ENCODE results near the gene APOO. TPM values are rescaled to one million over a fixed set of nuclear protein-coding genes. Genes with fewer than 3 reads are reported as not detected.
A peak's percentile ranks its signal among the peaks of the same experiment; 100 is the strongest.

Gene APOO
- total RNA-seq, 2 experiments from 2014 or later = 28.3 to 33.1 TPM

GRCh38 chrX:23790155-23790497 is 117.6 kb downstream of the APOO start:
- H3K36me3 Mint-ChIP-seq (ENCODE audit: low read depth) = peaks cover 10% of the 10 kb centered on the region
- H3K27me3 Mint-ChIP-seq (ENCODE audit: low read depth) = no peaks in the 10 kb centered on the region
- ATAC-seq = no peak
- peaks cover 10% of the 10 kb centered on the region for H3K4me1 Mint-ChIP-seq (ENCODE audit: low read depth)
- CTCF ChIA-PET = interaction anchor here (2.5 kb wide), 1 partner anchor 112 kb away, joined by 11 read pairs; no protein-coding TSS in a partner anchor
- no peaks in the 10 kb centered on the region for H3K9me3 Mint-ChIP-seq (ENCODE audit: insufficient read depth)
- no peak overlapping the region for H3K4me3 Mint-ChIP-seq
- DNase-seq = no peak
- H3K27ac Mint-ChIP-seq = no peak overlapping the region
- POLR2A ChIA-PET = no interaction called here

- Mint-ChIP-seq H3K27me3 (ENCODE audit: low read depth) (no peaks in the 10 kb centered on the region), H3K4me3 (no peak overlapping the region), H3K36me3 (ENCODE audit: low read depth) (peaks cover 15% of the 10 kb centered on the region), H3K9me3 (ENCODE audit: insufficient read depth) (no peaks in the 10 kb centered on the region), H3K27ac (no peak overlapping the region), H3K4me1 (ENCODE audit: low read depth) (peaks cover 16% of the 10 kb centered on the region)
- DNase-seq = no peak
- POLR2A ChIA-PET = no interaction called here
- no peak for ATAC-seq
- CTCF ChIA-PET = interaction anchor here (2.5 kb wide), 1 partner anchor 112 kb away, joined by 11 read pairs; no protein-coding TSS in a partner anchor
These were observed 118.2 kb downstream of the APOO start for GRCh38 chrX:23789386-23790154.

DNA sequence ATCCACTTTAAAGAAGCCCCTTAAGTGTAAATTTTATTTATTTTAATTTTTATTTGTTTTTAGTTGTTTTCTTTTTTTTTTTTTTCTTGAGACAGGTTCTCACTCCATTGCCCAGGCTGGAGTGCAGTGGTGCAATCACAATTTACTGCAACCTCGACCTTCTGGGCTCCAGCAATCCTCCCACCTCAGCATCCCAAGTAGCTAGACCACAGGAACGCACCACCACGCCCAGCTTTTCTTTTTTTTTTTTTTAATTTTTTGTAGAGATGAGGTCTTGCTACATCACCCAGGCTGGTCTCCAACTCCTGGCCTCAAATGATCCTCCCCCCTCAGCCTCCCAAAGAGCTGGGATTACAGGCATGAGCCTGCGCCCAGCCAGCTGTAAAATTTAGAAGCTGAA is 118.8 kb downstream of the APOO start:
- CTCF ChIA-PET = interaction anchor here (2.5 kb wide), 1 partner anchor 113 kb away, joined by 11 read pairs; no protein-coding TSS in a partner anchor
- ATAC-seq = no peak
- POLR2A ChIA-PET = no interaction called here
- Mint-ChIP-seq H3K27me3 (ENCODE audit: low read depth) (no peaks in the 10 kb centered on the region), H3K9me3 (ENCODE audit: insufficient read depth) (no peaks in the 10 kb centered on the region), H3K4me3 (no peak overlapping the region), H3K36me3 (ENCODE audit: low read depth) (peaks cover 22% of the 10 kb centered on the region), H3K27ac (no peak overlapping the region), H3K4me1 (ENCODE audit: low read depth) (peaks cover 21% of the 10 kb centered on the region)
- DNase-seq = no peak

DNA sequence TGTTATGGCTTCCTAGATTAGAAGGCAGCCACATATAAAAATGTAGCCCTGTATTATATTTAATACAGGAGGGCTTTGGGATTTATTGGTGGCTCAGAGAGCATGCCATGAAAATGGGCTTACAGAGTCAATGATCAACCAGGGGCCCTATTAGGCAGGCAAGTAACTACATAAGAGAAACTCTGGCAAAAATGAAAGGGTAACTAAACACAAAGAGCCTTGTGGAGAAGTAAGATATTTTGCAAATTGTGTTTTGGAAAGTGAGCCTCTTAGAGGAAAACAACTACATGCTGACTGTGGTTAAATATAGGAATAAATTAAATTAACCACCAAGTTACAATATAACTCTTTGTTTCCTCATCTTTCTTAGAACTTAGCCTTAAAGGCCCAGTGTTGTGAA is 119.2 kb downstream of the APOO start:
- POLR2A ChIA-PET = no interaction called here

DNA sequence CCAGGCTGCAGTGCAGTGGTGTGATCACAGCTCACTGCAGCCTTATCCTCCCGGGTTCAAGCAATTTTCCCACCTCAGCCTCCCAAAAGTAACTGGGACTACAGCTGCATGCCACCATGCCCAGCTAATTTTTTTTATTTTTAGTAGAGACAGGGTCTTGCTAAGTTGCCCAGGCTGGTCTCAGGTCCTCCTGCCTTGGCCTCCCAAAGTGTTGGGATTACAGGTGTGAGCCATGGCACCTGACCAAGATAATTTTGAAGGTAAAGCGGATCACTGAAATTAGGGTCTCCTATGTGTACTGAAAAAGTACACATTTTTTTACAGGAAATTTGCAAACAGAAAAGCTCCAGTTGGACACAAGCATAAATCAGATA is 120.0 kb downstream of the APOO start:
- Mint-ChIP-seq H3K36me3 (ENCODE audit: low read depth) (peaks cover 27% of the 10 kb centered on the region), H3K4me1 (ENCODE audit: low read depth) (peaks cover 21% of the 10 kb centered on the region), H3K27me3 (ENCODE audit: low read depth) (no peaks in the 10 kb centered on the region), H3K27ac (no peak overlapping the region), H3K9me3 (ENCODE audit: insufficient read depth) (no peaks in the 10 kb centered on the region), H3K4me3 (no peak overlapping the region)
- DNase-seq = no peak
- CTCF ChIA-PET = interaction anchor here (9.0 kb wide), 1 partner anchor 114 kb away, joined by 106 read pairs; no protein-coding TSS in a partner anchor
- POLR2A ChIA-PET = no interaction called here
- no peak for ATAC-seq

More for the DNA sequence above, 119.2 kb downstream of the APOO start:
- H3K36me3 Mint-ChIP-seq (ENCODE audit: low read depth) = peaks cover 26% of the 10 kb centered on the region
- no peak overlapping the region for H3K27ac Mint-ChIP-seq
- no peak overlapping the region for H3K4me3 Mint-ChIP-seq
- ATAC-seq (no peak), DNase-seq (no peak)
- H3K4me1 Mint-ChIP-seq (ENCODE audit: low read depth) = peaks cover 21% of the 10 kb centered on the region
- H3K9me3 Mint-ChIP-seq (ENCODE audit: insufficient read depth) = no peaks in the 10 kb centered on the region
- H3K27me3 Mint-ChIP-seq (ENCODE audit: low read depth) = no peaks in the 10 kb centered on the region
- CTCF ChIA-PET = interaction anchor here (9.0 kb wide), 1 partner anchor 114 kb away, joined by 106 read pairs; no protein-coding TSS in a partner anchor

- H3K9me3 Mint-ChIP-seq (ENCODE audit: insufficient read depth) = no peaks in the 10 kb centered on the region
- ChIA-PET POLR2A (no interaction called here), CTCF (interaction anchor here (9.0 kb wide), 1 partner anchor 116 kb away, joined by 106 read pairs; no protein-coding TSS in a partner anchor)
- ATAC-seq = no peak
- peaks cover 27% of the 10 kb centered on the region for H3K36me3 Mint-ChIP-seq (ENCODE audit: low read depth)
- DNase-seq = no peak
- no peak overlapping the region for H3K4me3 Mint-ChIP-seq
- H3K27me3 Mint-ChIP-seq (ENCODE audit: low read depth) = no peaks in the 10 kb centered on the region
- H3K27ac Mint-ChIP-seq = no peak overlapping the region
- peaks cover 29% of the 10 kb centered on the region for H3K4me1 Mint-ChIP-seq (ENCODE audit: low read depth)
These were observed 121.4 kb downstream of the APOO start for GRCh38 chrX:23786268-23786815.

DNA sequence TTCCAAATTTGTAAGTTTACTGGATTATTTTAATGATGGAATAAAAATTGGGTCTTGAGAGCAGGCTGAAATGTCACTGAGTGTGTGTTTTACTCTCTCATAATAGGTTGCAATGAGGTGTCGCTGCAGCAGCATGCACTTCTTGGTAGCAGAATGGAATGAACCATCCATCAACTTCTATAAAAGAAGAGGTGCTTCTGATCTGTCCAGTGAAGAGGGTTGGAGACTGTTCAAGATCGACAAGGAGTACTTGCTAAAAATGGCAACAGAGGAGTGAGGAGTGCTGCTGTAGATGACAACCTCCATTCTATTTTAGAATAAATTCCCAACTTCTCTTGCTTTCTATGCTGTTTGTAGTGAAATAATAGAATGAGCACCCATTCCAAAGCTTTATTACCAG is 122.2 kb downstream of the APOO start:
- DNase-seq (no peak), ATAC-seq (no peak)
- POLR2A ChIA-PET = interaction anchor here (1.8 kb wide), 1 partner anchor 42 kb away, joined by 11 read pairs; the partner anchor contains the start of gene ACOT9
- CTCF ChIA-PET = interaction anchor here (9.0 kb wide), 1 partner anchor 116 kb away, joined by 106 read pairs; no protein-coding TSS in a partner anchor
- H3K4me1 Mint-ChIP-seq (ENCODE audit: low read depth) = peaks cover 32% of the 10 kb centered on the region
- H3K27me3 Mint-ChIP-seq (ENCODE audit: low read depth) = no peaks in the 10 kb centered on the region
- no peak overlapping the region for H3K27ac Mint-ChIP-seq
- peaks cover 27% of the 10 kb centered on the region for H3K36me3 Mint-ChIP-seq (ENCODE audit: low read depth)
- H3K4me3 Mint-ChIP-seq = peak overlapping the region; percentile 18
- no peaks in the 10 kb centered on the region for H3K9me3 Mint-ChIP-seq (ENCODE audit: insufficient read depth)

GRCh38 chrX:23784470-23785331 is 123.0 kb downstream of the APOO start:
- DNase-seq (no peak), ATAC-seq (no peak)
- Mint-ChIP-seq H3K4me1 (ENCODE audit: low read depth) (peaks cover 32% of the 10 kb centered on the region), H3K27me3 (ENCODE audit: low read depth) (no peaks in the 10 kb centered on the region), H3K4me3 (peak overlapping the region; percentile 86), H3K27ac (peak overlapping the region; percentile 98), H3K36me3 (ENCODE audit: low read depth) (peaks cover 27% of the 10 kb centered on the region), H3K9me3 (ENCODE audit: insufficient read depth) (no peaks in the 10 kb centered on the region)
- ChIA-PET POLR2A (interaction anchor here (0.6 to 3.0 kb wide), 12 partner anchors 12 to 270 kb away, joined by 3 to 61 read pairs (median 10); partner anchors contain the start of genes ACOT9, EIF2S3 and KLHL15), CTCF (interaction anchor here (0.8 to 9.0 kb wide), 4 partner anchors 41 to 123 kb away, joined by 4 to 106 read pairs (median 16); partner anchors contain the start of genes ACOT9, APOO and CXorf58)

DNA sequence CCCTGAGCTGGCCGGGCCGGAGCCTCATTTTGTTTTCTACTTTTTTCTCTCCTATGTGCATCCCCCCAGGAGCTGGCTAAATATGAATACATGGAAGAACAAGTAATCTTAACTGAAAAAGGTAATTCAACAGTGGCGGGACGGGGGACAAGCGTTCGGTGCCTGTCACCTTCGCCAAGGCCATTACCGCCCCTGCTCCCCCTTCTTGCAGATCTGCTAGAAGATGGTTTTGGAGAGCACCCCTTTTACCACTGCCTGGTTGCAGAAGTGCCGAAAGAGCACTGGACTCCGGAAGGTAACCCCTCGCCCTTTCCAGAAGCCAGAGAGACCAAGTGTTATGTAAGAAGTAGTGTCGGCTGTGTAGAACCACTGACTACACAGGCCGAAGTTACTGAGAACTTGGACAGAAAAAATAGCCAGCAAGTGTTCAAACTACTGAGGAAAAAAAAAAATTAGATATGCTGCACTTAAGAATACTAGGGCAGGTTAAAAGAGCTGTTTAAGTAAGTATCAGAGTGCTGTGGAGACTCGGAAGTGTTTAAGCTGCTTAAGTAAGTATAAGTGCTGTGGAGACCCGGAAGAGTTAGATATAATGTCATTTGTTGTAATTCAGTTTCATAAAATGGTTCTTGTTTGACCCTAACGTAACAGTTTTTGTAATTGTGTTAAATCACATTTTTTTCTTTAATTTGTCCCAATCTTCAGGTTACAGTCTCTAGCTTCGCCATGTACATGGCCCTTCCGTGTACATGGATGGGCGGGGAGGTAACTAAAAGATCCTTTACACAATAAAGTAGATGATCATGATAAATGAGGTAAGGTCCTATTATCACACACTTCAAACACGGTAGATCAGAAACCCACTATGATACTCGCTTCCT is 123.9 kb downstream of the APOO start:
- Mint-ChIP-seq H3K36me3 (ENCODE audit: low read depth) (peaks cover 27% of the 10 kb centered on the region), H3K4me3 (peak overlapping the region; percentile 86), H3K9me3 (ENCODE audit: insufficient read depth) (no peaks in the 10 kb centered on the region), H3K4me1 (ENCODE audit: low read depth) (peaks cover 36% of the 10 kb centered on the region), H3K27me3 (ENCODE audit: low read depth) (no peaks in the 10 kb centered on the region), H3K27ac (peak overlapping the region; percentile 98)
- POLR2A ChIA-PET = interaction anchor here (0.6 to 3.0 kb wide), 29 partner anchors 9 to 699 kb away, joined by 3 to 61 read pairs (median 5); partner anchors contain the start of genes ACOT9, CXorf58, EIF2S3 and KLHL15
- ATAC-seq = no peak
- CTCF ChIA-PET = interaction anchor here (0.7 to 9.0 kb wide), 14 partner anchors 10 to 270 kb away, joined by 3 to 106 read pairs (median 4); partner anchors contain the start of genes ACOT9, APOO, CXorf58 and EIF2S3
- DNase-seq = peak; percentile 30

Measured in activated CD8-positive, alpha-beta T cell treated with anti-CD3 and anti-CD28 coated beads, Interleukin-2, amount 10 ng/mL, durations not matched to agents 7 days and 5 days (primary cell).